Natural killer cell (primary cell): Measurements from ENCODE around the gene KCNN1. TPM values are rescaled to one million over a fixed set of nuclear protein-coding genes. Genes with fewer than 3 reads are reported as not detected.
A peak's percentile ranks its signal among the peaks of the same experiment; 100 is the strongest.

Experiments used
- ATAC-seq, 3 donors: fragments of 150-1000 bp in 2 of 3; fragments of 200-7000 bp in 1 of 3; cut with Tn5 transposase; 1 replicate in 1 of 3; 2 replicates in 2 of 3; pipeline ENCODE4 v1.10.0; 2021; ENCODE audit warnings: mild to moderate bottlenecking in 2 of 3, moderate library complexity in 2 of 3
- DNase-seq, 2 donors: peaks; one replicate each; pipeline versions ENCODE4 v3.0.0 to v3.0.0-alpha.2; 2013 to 2021; ENCODE audit warnings: mixed read lengths in 1 of 2
- H3K27ac ChIP-seq: one replicate; pipeline ENCODE4 v1.5.1; 2013; ENCODE audit warnings: mild to moderate bottlenecking, low read length
- H3K27me3 ChIP-seq: one replicate; pipeline ENCODE4 v1.6.1; 2013; ENCODE audit warnings: low read length; ENCODE audit not compliant: control insufficient read depth, insufficient read depth
- H3K36me3 ChIP-seq: one replicate; pipeline ENCODE4 v1.6.1; 2013; ENCODE audit warnings: low read length; ENCODE audit not compliant: control insufficient read depth, insufficient read depth
- H3K4me1 ChIP-seq: one replicate; pipeline ENCODE4 v1.6.1; 2013; ENCODE audit warnings: low read length; ENCODE audit not compliant: control insufficient read depth, insufficient read depth
- H3K4me3 ChIP-seq: one replicate; pipeline ENCODE4 v1.5.1; 2013; ENCODE audit warnings: low read length
- H3K9me3 ChIP-seq: one replicate; pipeline ENCODE4 v1.6.1; 2013; ENCODE audit warnings: low read length; ENCODE audit not compliant: control insufficient read depth, insufficient read depth
- H3K27ac Mint-ChIP-seq, 2 donors: one replicate each; pipeline ENCODE4 v1.8.0; 2022; ENCODE audit warnings: mild to moderate bottlenecking in 2 of 2, mixed read lengths in 2 of 2, moderate library complexity in 1 of 2
- H3K27me3 Mint-ChIP-seq, 2 donors: one replicate each; pipeline ENCODE4 v1.8.0; 2022; ENCODE audit warnings: low read depth in 2 of 2, mixed read lengths in 2 of 2
- H3K36me3 Mint-ChIP-seq: one replicate; pipeline ENCODE4 v1.8.0; 2022; ENCODE audit warnings: mixed read lengths
- H3K4me1 Mint-ChIP-seq, 2 donors: one replicate each; pipeline ENCODE4 v1.8.0; 2022; ENCODE audit warnings: mixed read lengths in 2 of 2
- H3K4me3 Mint-ChIP-seq: one replicate; pipeline ENCODE4 v1.8.0; 2022; ENCODE audit warnings: mild to moderate bottlenecking, moderate library complexity, mixed read lengths
- H3K9me3 Mint-ChIP-seq, 2 donors: one replicate each; pipeline ENCODE4 v1.8.0; 2022; ENCODE audit warnings: mixed read lengths in 2 of 2
- WGBS: methylation state at CpG from one replicate; pipeline ENCODE4 v1.1.7; 2013; ENCODE audit warnings: missing lambda C conversion rate; ENCODE audit not compliant: insufficient coverage; 5-methylcytosine and 5-hydroxymethylcytosine counted together
- intact Hi-C: fragments of 100-400 bp; cut with micrococcal nuclease; formaldehyde crosslinking; loops from one replicate; pipeline ENCODE4 v1.14.2; 2022
- total RNA-seq, 4 donors: library from RNA; stranded (reverse); fragments of 120-200 nt in 1 of 4; gene quantifications; one replicate each; pipeline versions ENCODE4 v1.2.3 to v1.2.4, GENCODE V29; 2013 to 2022
- TF ChIP-seq, protein P1 (sequence below): fragments of 200-600 bp; IDR thresholded peaks from one replicate; pipeline ENCODE4 v1.8.0; 2022; ENCODE audit warnings: antibody characterized with exemption

Gene KCNN1
- total RNA-seq, 3 donors from 2014 or later (not counting 1 experiment from before 2014, with no cell fraction given), result not detected

DNA sequence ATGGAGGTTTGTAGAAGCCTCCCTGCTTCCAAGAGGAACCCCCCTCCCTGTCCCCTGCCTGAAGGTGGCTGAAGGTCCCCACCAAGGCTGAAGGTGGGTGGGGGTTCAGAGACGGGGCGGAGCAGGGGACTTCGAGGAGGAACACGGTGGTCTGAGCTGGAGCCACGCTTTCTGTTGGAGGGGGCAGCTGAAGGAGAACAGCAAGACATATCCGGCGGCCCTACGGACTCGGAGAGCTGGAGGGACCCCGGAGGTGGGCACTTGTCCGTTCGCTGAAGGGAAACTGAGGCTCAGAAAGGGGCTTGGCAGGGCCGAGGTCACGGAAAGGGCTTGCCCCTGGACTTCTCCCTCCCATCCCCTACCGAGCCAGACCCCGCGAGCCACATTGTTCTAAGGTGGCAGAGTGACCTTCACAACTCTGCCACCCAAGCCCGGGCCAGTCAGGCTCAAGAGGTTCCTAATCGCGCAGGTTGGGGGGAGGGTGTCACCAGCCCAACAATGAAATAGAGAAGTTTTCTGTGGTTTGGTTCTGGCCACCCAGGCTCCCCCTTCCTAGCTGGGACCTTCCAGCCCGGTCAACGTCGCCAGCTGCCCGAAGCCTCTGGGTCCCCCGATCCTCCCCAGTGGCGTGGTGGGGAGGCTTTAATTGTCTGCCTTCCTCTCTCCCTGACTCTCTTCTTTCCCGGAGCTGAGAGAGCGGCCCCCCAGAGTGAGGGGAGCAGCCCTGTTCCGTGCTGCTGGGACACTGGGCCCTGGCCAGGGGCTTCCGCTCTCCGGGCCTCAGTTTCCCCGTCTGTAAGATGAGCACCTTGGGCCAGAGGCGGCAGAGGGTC lies 15.5 kb upstream of the KCNN1 start:
- ATAC-seq (no peak), DNase-seq (peak; percentile 31 to 36)
- H3K4me3 ChIP-seq, result no peak overlapping the region
- H3K27ac ChIP-seq, result no peak overlapping the region
- no peaks in the 10 kb centered on the region for H3K9me3 ChIP-seq
- Mint-ChIP-seq H3K4me1 (peaks cover 29 to 44% of the 10 kb centered on the region in 2 donors), H3K36me3 (no peaks in the 10 kb centered on the region), H3K9me3 (no peaks in the 10 kb centered on the region), H3K27me3 (peaks cover 23 to 43% of the 10 kb centered on the region in 2 donors), H3K27ac (peak overlapping the region; percentile 83 to 99), H3K4me3 (peak overlapping the region; percentile 81)
- under 1% methylated on average over 33 of the region's 33 CpGs for WGBS
- H3K36me3 ChIP-seq, result no peaks in the 10 kb centered on the region
- peaks cover 55% of the 10 kb centered on the region for H3K4me1 ChIP-seq
- H3K27me3 ChIP-seq, result peaks cover 51% of the 10 kb centered on the region
- TF ChIP-seq, protein P1, sequence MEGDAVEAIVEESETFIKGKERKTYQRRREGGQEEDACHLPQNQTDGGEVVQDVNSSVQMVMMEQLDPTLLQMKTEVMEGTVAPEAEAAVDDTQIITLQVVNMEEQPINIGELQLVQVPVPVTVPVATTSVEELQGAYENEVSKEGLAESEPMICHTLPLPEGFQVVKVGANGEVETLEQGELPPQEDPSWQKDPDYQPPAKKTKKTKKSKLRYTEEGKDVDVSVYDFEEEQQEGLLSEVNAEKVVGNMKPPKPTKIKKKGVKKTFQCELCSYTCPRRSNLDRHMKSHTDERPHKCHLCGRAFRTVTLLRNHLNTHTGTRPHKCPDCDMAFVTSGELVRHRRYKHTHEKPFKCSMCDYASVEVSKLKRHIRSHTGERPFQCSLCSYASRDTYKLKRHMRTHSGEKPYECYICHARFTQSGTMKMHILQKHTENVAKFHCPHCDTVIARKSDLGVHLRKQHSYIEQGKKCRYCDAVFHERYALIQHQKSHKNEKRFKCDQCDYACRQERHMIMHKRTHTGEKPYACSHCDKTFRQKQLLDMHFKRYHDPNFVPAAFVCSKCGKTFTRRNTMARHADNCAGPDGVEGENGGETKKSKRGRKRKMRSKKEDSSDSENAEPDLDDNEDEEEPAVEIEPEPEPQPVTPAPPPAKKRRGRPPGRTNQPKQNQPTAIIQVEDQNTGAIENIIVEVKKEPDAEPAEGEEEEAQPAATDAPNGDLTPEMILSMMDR, result no peak
- intact Hi-C loops, result no loop called here

DNA sequence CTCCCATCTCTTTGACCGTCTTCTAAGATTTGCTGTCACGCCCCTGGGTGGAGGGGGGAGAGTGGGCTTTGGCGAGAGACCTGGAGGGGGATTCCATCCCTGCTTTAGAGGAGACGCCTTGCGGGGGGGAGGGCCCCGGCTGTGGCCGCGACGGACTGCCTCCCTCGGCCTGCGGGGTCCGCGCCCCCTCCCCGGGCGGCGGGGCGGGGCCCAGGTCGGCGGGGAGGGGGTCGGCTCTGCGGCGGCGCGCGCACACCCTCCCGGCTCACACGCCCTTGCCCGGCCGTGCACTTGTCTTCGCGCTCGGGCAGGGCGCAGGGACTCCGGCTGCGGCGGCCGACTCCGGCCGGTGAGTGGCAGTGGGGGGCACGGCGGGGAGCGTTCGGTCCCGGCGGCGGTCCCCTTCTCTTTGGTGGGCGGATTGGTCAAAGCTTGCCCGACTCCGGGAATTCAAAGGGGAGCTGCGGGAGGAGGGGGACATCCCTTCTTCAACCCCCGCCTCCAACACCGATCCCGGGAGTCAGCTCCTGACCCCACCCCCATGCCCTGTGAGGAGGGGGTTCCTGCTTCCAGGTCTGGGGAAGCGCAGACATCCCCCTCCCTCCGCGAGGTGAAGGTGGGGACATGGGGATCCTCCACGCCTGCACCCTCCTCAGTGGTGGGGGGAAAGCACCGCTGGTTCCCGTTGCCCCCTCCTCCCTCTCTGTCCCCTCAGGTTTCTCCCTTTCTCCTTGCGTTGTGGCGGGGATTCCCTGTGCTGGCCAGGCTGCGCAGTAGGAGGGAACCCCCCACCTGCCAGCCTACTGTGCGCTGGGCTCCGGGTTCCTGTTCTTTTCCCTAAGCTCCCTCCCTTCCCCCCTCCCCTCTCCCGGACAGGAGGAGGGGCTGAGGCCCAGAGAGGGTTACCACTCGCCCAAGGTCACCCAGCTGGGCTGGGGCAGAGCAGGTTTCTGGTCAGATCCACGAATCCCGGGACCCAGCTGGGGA lies 14.6 kb upstream of the KCNN1 start:
- Mint-ChIP-seq H3K27me3 (peaks cover 26 to 49% of the 10 kb centered on the region in 2 donors), H3K4me1 (peaks cover 26 to 38% of the 10 kb centered on the region in 2 donors), H3K36me3 (no peaks in the 10 kb centered on the region), H3K27ac (peak overlapping the region in 1 of 2 donors; percentile 99), H3K9me3 (no peaks in the 10 kb centered on the region), H3K4me3 (peak overlapping the region; percentile 28)
- Histone ChIP-seq H3K27ac (no peak overlapping the region), H3K9me3 (no peaks in the 10 kb centered on the region), H3K4me3 (no peak overlapping the region), H3K36me3 (no peaks in the 10 kb centered on the region), H3K27me3 (peaks cover 51% of the 10 kb centered on the region), H3K4me1 (peaks cover 49% of the 10 kb centered on the region)
- WGBS, result 1% methylated on average over 66 of the region's 68 CpGs
- DNase-seq, result peak; percentile 34 to 54
- TF ChIP-seq, protein P1, result no peak
- intact Hi-C loops, result no loop called here
- ATAC-seq, result no peak

DNA sequence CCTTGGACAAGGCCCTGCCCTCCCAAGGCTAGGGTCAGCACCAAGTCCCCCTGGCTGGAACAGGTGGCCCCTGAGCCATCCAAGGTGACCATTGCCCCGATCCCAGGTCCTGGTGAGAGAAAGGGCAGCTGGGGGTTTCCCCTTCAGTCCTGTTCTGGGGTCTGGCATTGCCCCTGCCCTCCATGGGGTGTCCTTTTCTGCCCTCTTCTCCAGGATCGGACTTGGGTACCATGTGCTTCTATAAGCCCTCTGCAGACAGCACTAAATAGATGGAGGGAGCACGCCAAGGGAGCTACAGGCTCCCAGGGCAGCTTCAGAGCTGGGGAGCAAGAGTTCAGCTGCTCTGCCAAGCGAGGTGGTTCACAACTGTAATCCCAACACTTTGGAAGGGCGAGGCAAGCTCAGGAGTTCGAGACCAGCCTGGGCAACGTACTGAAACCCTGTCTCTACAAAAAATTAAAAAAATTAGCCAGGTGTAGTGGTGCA lies 13.5 kb upstream of the KCNN1 start:
- H3K27ac ChIP-seq, result no peak overlapping the region
- peaks cover 51% of the 10 kb centered on the region for H3K27me3 ChIP-seq
- peaks cover 46% of the 10 kb centered on the region for H3K4me1 ChIP-seq
- no peaks in the 10 kb centered on the region for H3K9me3 ChIP-seq
- no peaks in the 10 kb centered on the region for H3K36me3 Mint-ChIP-seq
- no peaks in the 10 kb centered on the region for H3K9me3 Mint-ChIP-seq
- H3K27ac Mint-ChIP-seq, result peak overlapping the region; percentile 8 to 78
- intact Hi-C loops, result no loop called here
- DNase-seq (no peak), ATAC-seq (no peak)
- H3K4me3 Mint-ChIP-seq, result peak overlapping the region; percentile 40
- H3K4me1 Mint-ChIP-seq, result peaks cover 23 to 34% of the 10 kb centered on the region in 2 donors
- 69% methylated on average over 7 of the region's 7 CpGs for WGBS
- TF ChIP-seq, protein P1, result no peak
- no peak overlapping the region for H3K4me3 ChIP-seq
- H3K27me3 Mint-ChIP-seq, result peaks cover 34 to 50% of the 10 kb centered on the region in 2 donors
- H3K36me3 ChIP-seq, result no peaks in the 10 kb centered on the region
